HEK293 (cell line): ENCODE results near the gene PDLIM5.
A peak's percentile ranks its signal among the peaks of the same experiment; 100 is the strongest.

ENCODE experiments used
- CTCF ChIA-PET: fragments of 350-600 bp; formaldehyde crosslinking; extraction: SDS; loops from one replicate; lab custom pipeline; 2021; ENCODE audit warnings: antibody characterized with exemption; lab: Yijun Ruan, JAX
- POLR2A ChIA-PET: fragments of 300-600 bp; formaldehyde crosslinking; extraction: SDS; loops from one replicate; lab custom pipeline; 2020; ENCODE audit warnings: antibody characterized with exemption, inconsistent platforms; lab: Yijun Ruan, JAX
- H3K27ac ChIP-seq: fragments of 200-500 bp; sonication (Bioruptor generic); 2 replicates; pipeline ENCODE4 v1.5.1; 2014; ENCODE audit warnings: low read depth, low read length, control low read depth, inconsistent platforms; ENCODE audit errors: extremely low read depth
- H3K36me3 ChIP-seq, 2 experiments: fragments of 200-500 bp in 1 of 2; sonication (Bioruptor generic) in 1 of 2; 1 replicate in 1 of 2; 2 replicates in 1 of 2; pipeline ENCODE4 v1.5.1; 2014 to 2017; ENCODE audit warnings: inconsistent platforms in 2 of 2, low read length in 2 of 2; ENCODE audit not compliant: control insufficient read depth in 2 of 2, insufficient read depth in 1 of 2
- H3K4me1 ChIP-seq: fragments of 200-500 bp; sonication (Bioruptor generic); 2 replicates; pipeline ENCODE4 v1.5.1; 2014; ENCODE audit warnings: mild to moderate bottlenecking, low read length, inconsistent platforms; ENCODE audit not compliant: control insufficient read depth, insufficient read depth
- H3K4me3 ChIP-seq: 2 replicates; pipeline ENCODE4 v1.5.1; 2011; ENCODE audit warnings: low read depth, mild to moderate bottlenecking, control low read depth, low read length, moderate library complexity
- H3K9me3 ChIP-seq: fragments of 200-500 bp; sonication (Bioruptor generic); 2 replicates; pipeline ENCODE4 v1.5.1; 2014; ENCODE audit warnings: low read depth, low read length, inconsistent platforms; ENCODE audit not compliant: control insufficient read depth, insufficient read depth
- FEZF1 ChIP-seq: fragments of 450-650 bp; formaldehyde crosslinking; IDR thresholded peaks from 2 replicates; pipeline ENCODE4 v1.5.1; 2016; ENCODE audit warnings: missing biosample characterization, missing genetic modification characterization
- GLI2 ChIP-seq: fragments of 450-650 bp; formaldehyde crosslinking; IDR thresholded peaks from 2 replicates; pipeline ENCODE4; 2017; ENCODE audit warnings: missing biosample characterization, missing genetic modification characterization, low read depth, borderline replicate concordance
- INSM2 ChIP-seq: fragments of 450-650 bp; formaldehyde crosslinking; IDR thresholded peaks from 2 replicates; pipeline ENCODE4 v1.5.1; 2016; ENCODE audit warnings: missing biosample characterization, missing genetic modification characterization
- PRDM6 ChIP-seq: fragments of 450-650 bp; formaldehyde crosslinking; IDR thresholded peaks from 2 replicates; pipeline ENCODE4 v1.5.1; 2017; ENCODE audit warnings: missing biosample characterization, missing genetic modification characterization
- REST ChIP-seq: fragments of 450-650 bp; formaldehyde crosslinking; IDR thresholded peaks from 2 replicates; pipeline ENCODE4 v1.5.1; 2016; ENCODE audit warnings: missing biosample characterization, missing genetic modification characterization
- ZBTB21 ChIP-seq: fragments of 450-650 bp; formaldehyde crosslinking; IDR thresholded peaks from 2 replicates; pipeline ENCODE4 v1.5.1; 2017; ENCODE audit warnings: missing biosample characterization, missing genetic modification characterization
- ZBTB8A ChIP-seq: fragments of 450-650 bp; formaldehyde crosslinking; IDR thresholded peaks from 2 replicates; pipeline ENCODE4 v1.5.1; 2016; ENCODE audit warnings: missing biosample characterization, missing genetic modification characterization
- ZNF121 ChIP-seq: fragments of 450-650 bp; formaldehyde crosslinking; IDR thresholded peaks from 2 replicates; pipeline ENCODE4 v1.5.1; 2016; ENCODE audit warnings: missing biosample characterization, missing genetic modification characterization
- ZNF311 ChIP-seq: fragments of 450-650 bp; formaldehyde crosslinking; IDR thresholded peaks from 2 replicates; pipeline ENCODE4 v1.5.1; 2017; ENCODE audit warnings: missing biosample characterization, missing genetic modification characterization, borderline replicate concordance
- ZNF341 ChIP-seq: fragments of 450-650 bp; formaldehyde crosslinking; IDR thresholded peaks from 2 replicates; pipeline ENCODE4; 2016; ENCODE audit warnings: low read depth, missing biosample characterization, missing genetic modification characterization
- ZNF362 ChIP-seq: fragments of 450-650 bp; formaldehyde crosslinking; IDR thresholded peaks from 2 replicates; pipeline ENCODE4 v1.5.1; 2016; ENCODE audit warnings: missing biosample characterization, missing genetic modification characterization
- ZNF623 ChIP-seq: fragments of 450-650 bp; formaldehyde crosslinking; IDR thresholded peaks from 2 replicates; pipeline ENCODE4 v1.5.1; 2016; ENCODE audit warnings: missing biosample characterization, missing genetic modification characterization
- ZSCAN18 ChIP-seq: fragments of 450-650 bp; formaldehyde crosslinking; IDR thresholded peaks from 2 replicates; pipeline ENCODE4 v1.5.1; 2016; ENCODE audit warnings: missing biosample characterization, missing genetic modification characterization

PDLIM5 gene

GRCh38 chr4:94490437-94490836 is 38.7 kb downstream of the PDLIM5 start (continued):
- no peak for TF ChIP-seq ZNF121
- no peak for TF ChIP-seq GLI2
- no peak for TF ChIP-seq ZBTB8A (tag by site-specific recombination)
- no peak for TF ChIP-seq ZNF362 (tag by site-specific recombination)
- TF ChIP-seq FEZF1 (tag by site-specific recombination), result no peak
- no peak for TF ChIP-seq INSM2 (tag by site-specific recombination)
- no peak for TF ChIP-seq ZSCAN18 (tag by site-specific recombination)

GRCh38 chr4:94491322-94491721 is 39.6 kb downstream of the PDLIM5 start:
- TF ChIP-seq ZBTB21 (no peak), PRDM6 (tag by site-specific recombination) (peak; percentile 88)
- H3K36me3 ChIP-seq, result no peaks in the 10 kb centered on the region
- POLR2A ChIA-PET, result no interaction called here
- no peaks in the 10 kb centered on the region for H3K4me1 ChIP-seq
- H3K9me3 ChIP-seq, result no peaks in the 10 kb centered on the region
- no peak overlapping the region for H3K4me3 ChIP-seq
- CTCF ChIA-PET, result no interaction called here
- no peak overlapping the region for H3K27ac ChIP-seq

GRCh38 chr4:94495408-94495807 is 43.7 kb downstream of the PDLIM5 start:
- TF ChIP-seq ZNF341 (tag by site-specific recombination) (peak; percentile 42; the same call in 1 of the 2 replicates), ZNF623 (tag by site-specific recombination) (no peak)
- POLR2A ChIA-PET, result no interaction called here
- Histone ChIP-seq H3K36me3 (no peaks in the 10 kb centered on the region), H3K27ac (no peak overlapping the region), H3K9me3 (no peaks in the 10 kb centered on the region), H3K4me3 (no peak overlapping the region), H3K4me1 (no peaks in the 10 kb centered on the region)
- CTCF ChIA-PET, result interaction anchor here (0.6 kb wide), 1 partner anchor 196 kb away, joined by 3 read pairs; no protein-coding TSS in a partner anchor

- ChIA-PET POLR2A (no interaction called here), CTCF (interaction anchor here (0.6 to 1.3 kb wide), 2 partner anchors 91 to 373 kb away, joined by 3 to 5 read pairs; no protein-coding TSS in a partner anchor)
- no peak overlapping the region for H3K4me3 ChIP-seq
- no peaks in the 10 kb centered on the region for H3K4me1 ChIP-seq
- H3K27ac ChIP-seq, result no peak overlapping the region
- no peaks in the 10 kb centered on the region for H3K36me3 ChIP-seq
- H3K9me3 ChIP-seq, result no peaks in the 10 kb centered on the region
- TF ChIP-seq ZNF311 (tag by site-specific recombination) (no peak), REST (tag by site-specific recombination) (peak; percentile 56)
- TF ChIP-seq, all 188 proteins: peak for 1
Observed at GRCh38 chr4:94497690-94498089, 45.9 kb downstream of the PDLIM5 start.
